Myocyte (in vitro differentiated cells): Measurements from ENCODE around the gene HEATR5A. TPM values are rescaled to one million over a fixed set of nuclear protein-coding genes. Genes with fewer than 3 reads are reported as not detected.

Experiments used
- DNase-seq: peaks from one replicate; pipeline ENCODE4 v3.0.0-alpha.2; 2012; ENCODE audit warnings: low read depth
- total RNA-seq: library from RNA; depleted of rRNA; stranded (reverse); fragments of >200 nt; gene quantifications from 2 replicates; pipeline ENCODE4 v1.2.3, GENCODE V29; 2014

HEATR5A gene
- total RNA-seq, 1 donor from 2014 or later = 31.0 TPM

GRCh38 chr14:31428011-31428410, 7.7 kb upstream of the HEATR5A start:
- DNase-seq = no peak

GRCh38 chr14:31426663-31427062, 6.3 kb upstream of the HEATR5A start:
- no peak for DNase-seq

- no peak for DNase-seq
Measured at GRCh38 chr14:31425905-31426304, 5.6 kb upstream of the HEATR5A start.

DNA sequence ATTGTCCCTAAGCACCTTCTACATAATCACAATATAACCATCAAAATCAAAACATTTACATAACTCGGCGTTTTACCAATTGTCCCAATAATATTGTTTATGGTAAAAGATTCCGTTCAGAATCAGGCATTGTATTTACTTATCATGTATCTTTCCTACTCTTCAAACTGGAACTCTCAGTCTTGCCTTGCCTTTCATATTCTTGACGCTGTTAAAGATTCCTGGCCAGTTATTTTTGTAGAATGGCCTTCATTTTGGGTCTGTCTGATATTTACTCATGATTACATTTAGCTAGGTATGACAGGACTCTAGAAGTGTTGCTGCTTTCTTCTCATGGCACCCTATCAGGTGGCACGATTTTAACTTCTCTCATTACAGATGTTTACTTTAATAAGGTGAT, 850 bp upstream of the HEATR5A start:
- no peak for DNase-seq

- peak; percentile 66 for DNase-seq
Measured at GRCh38 chr14:31419967-31420318, 407 bp downstream of the HEATR5A start.

- DNase-seq = peak; percentile 4
Measured at GRCh38 chr14:31419179-31419966, 977 bp downstream of the HEATR5A start.

DNA sequence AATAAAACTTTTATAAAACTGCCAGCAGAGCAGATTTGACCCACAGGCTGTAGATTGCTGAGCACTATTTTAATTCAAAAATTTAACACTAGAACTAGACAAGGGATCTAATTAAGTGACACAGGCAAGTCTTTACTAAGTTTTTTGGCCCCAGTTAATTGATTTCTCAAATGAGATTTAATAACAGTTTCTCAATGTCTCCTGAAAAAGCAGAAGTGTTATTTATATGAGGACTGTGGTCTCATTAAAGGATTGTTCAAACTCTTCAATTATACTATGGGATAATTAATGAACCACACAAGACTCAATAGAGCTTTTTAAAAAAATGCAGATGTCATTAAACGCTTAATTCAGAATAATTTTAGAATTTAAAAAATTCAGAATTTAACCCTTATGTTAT, 1.9 kb downstream of the HEATR5A start:
- DNase-seq = no peak

DNA sequence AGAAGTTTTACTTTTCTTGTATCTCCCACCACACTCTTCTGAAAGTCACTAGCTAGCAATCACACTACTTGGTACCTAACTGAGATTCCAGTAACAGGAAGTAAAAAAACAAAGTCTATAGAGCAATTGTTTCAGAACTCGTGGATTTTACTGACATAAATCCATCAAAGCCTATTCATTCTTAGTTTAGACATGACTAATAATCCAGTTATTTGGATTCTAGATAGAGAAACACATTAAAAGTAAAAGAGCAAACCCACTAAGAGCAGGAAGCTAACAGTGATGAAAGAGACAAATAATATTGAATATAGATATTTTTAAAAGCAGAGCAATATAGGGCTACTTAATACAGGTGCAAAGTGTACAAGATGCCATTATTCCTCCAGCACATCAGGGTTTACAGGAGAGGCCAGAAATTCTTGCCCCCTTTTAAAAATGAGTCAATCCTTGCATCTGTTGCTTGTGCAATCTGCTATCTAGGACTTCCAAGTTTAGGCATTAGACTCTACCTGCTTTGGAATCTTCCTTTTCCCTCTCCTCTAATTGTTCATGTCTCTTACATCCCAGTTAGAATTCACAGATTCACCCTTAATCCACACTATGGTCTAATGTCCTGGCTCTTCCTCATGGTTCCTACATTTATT, 6.0 kb downstream of the HEATR5A start:
- DNase-seq = peak; percentile 6

DNA sequence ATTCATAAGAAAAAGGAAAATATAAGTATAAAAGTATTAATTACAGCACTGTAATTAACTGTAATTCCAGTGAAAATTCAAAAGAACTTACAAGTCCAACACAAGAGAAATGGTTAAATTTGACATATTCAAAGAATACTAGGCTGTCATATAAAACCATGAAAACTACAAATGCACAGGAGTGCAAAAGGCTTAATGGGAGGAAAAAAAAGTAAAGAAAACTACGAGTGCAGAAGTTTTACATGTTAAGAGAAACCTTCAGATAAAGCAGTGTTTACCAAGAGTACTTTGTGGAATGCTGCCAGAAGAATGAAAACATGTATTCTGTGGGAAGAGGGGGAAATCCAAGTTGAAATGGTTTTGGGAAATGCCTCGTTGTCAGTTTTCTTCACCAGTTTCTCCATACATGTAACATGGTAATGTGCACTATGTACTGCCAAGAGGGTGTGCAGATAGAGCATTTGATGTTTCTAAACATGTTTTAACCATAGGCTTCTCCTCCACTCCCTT, 9.1 kb downstream of the HEATR5A start:
- peak; percentile 18 for DNase-seq

DNA sequence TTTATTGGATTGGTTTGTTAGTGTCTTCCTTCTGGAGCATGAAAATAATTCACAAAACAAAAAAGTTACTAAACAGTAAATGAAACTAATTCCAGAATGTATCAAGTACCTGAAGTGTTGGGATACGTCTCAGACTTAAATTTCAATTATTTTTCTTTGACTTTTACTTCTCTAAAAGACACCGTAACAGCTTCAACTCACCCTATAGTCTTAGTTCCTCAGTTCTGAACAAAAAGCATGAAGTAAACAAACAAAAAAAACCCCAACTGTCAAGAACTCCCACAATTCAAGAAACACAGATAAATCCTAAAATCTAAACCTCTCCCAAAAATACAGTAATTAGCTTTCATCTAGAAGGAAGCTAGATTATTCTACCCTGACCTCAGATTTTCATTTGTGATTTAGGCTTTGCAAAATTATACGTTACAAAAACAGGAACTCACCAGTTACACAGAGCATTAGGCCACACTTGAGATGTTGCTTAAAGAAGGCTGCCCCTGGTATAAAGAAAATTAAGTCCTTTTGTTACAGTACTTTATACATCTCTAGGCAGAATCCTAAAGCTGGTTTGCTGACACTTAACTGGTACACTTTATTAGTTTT, 10.2 kb downstream of the HEATR5A start:
- DNase-seq = no peak

- DNase-seq = no peak
Measured at GRCh38 chr14:31408421-31408820, 11.9 kb downstream of the HEATR5A start.

DNA sequence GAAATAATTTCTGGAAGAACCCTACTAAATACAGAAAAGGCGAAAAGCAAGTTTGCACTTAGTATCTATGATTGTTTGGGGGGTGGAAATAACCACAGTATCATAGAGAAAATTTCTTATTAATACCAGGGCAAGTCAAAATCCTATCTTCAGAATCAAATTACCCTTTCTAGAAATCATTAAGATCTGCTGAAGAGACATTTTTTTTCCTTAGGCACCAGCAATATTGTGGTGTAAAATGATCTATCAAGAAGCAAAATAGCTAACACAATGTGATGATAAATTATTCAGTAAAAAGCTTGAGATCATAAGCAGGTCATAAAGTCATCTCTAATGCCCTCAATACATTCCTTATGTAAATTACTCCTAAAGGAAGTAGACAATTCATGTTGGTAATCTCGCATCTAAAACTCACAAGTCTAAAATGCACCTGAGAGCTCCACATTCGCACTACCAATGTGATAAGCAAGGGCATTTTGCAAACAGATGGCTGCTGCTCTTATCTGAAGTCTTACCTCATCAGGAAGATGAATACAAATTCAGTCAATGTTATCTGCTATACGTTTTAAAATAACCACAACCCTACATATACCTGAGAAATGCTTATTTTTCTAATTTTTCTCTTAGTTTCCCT, 14.6 kb downstream of the HEATR5A start:
- DNase-seq = no peak

- no peak for DNase-seq
Measured at GRCh38 chr14:31405106-31405505, 15.2 kb downstream of the HEATR5A start.

GRCh38 chr14:31403707-31404106, 16.6 kb downstream of the HEATR5A start:
- no peak for DNase-seq

DNA sequence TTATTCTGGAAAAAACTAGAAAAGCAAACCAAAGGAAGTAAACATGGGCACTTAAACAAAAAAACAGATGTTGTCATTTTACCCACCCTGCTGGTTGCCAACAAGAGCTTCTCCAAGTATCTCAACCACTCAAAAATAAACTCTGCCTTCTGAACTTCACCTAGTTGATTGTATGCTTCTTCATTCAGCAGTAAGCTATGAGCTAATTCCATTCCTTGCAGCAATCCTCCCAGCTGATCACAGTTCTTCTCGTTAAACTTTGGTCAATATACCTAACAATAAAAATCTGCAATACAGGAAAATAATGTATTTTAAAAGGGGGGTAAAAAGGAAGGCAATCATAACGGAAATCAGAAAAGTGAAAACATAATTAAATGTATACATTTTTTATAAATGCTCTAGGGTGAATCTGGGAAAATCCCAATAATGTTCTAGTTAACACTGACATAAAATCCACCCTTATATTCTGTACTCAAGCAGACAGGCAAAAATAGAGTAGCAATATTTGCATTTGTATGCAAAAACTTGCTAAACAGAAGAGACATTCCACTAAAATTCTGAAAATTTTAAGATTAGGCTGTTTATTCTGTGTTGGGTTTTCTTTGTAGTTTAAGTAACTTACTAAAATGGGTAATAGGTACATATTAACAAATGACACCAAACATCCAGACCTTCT, 17.4 kb downstream of the HEATR5A start:
- DNase-seq = no peak

- DNase-seq = no peak
Measured at GRCh38 chr14:31401369-31401932, 18.9 kb downstream of the HEATR5A start.

DNA sequence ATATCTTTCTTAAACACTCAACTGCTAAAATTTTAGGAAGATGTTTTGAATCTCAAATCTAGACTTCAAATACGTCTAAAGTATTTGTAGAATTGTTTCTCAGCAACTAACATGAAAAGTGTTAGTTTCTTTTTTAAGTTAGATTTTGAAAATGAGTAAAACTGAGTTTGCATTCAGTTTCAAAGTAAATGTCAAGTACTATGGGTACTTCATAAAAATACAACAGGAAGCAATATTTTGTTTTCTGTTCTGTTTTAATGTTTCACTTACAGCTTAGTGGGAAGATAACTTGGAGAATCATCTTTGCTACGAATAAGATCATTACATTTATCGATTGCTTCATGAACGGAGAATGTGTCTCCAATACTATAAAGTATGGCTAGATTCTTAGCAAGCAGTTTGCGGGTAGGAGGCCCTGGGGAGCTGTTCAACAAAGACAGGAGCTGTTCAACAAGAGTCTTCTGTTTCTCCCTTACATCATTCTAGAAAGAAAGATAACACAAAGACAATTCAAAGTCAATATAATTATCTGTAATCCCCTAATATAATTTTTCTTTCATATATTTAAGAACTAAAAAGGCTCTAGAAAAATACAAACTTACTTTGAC, 20.2 kb downstream of the HEATR5A start:
- no peak for DNase-seq

GRCh38 chr14:31395572-31396205, 24.7 kb downstream of the HEATR5A start:
- no peak for DNase-seq

GRCh38 chr14:31395119-31395518, 25.2 kb downstream of the HEATR5A start:
- DNase-seq = no peak

DNA sequence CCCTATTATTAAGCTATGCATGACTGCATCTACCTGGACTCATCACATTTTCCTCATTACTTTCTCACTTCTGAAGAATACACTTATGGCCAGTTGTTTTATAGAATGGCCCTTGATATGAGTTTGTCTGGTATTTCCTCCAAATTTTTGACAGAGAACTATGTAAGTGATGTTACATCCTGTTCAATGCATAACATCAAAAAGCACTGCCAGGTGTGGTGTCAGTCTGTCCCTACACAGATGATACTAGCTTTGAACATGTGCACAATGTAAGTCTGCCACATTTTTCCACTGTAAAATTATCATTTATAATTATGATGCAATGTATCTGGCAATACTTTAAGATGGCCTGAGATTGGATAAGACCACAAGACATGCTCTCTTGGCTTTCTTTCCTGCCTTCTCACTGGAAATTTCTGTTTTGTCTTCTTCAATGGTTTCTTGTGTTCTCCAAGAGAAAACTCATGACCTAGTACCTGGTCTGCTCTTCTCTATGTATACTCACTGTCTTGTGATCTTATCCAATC, 28.3 kb downstream of the HEATR5A start:
- DNase-seq = no peak
